GM18502 (cell line): ENCODE results near the gene DDAH2.

Experiments used
- ATAC-seq: cut with Tn5 transposase; IDR thresholded peaks from one replicate; pipeline ENCODE4 v1.9.1; 2021; ENCODE audit warnings: mild to moderate bottlenecking; ENCODE audit not compliant: unreplicated experiment, poor library complexity

Gene DDAH2

GRCh38 chr6:31728767-31729514, at the start of gene DDAH2:
Gene DDAH2 (minus strand): TSS chr6:31729299. CDS start chr6:31729161, 138 bp downstream.
- ATAC-seq: peak; percentile 11

- no peak for ATAC-seq
Measured at GRCh38 chr6:31778193-31778592, 49.1 kb upstream of the DDAH2 start.

GRCh38 chr6:31777667-31778050, 48.6 kb upstream of the DDAH2 start:
- ATAC-seq: no peak

- ATAC-seq: peak; percentile 77
Measured at GRCh38 chr6:31776989-31777666, 48.0 kb upstream of the DDAH2 start, which contains the start of gene VWA7. Gene VWA7 (minus strand): TSS chr6:31777328. CDS start chr6:31776779, 549 bp downstream.

GRCh38 chr6:31776485-31776988, 47.4 kb upstream of the DDAH2 start:
- peak; percentile 26 for ATAC-seq

- ATAC-seq: no peak
Measured at GRCh38 chr6:31775633-31776484, 46.8 kb upstream of the DDAH2 start.

- no peak for ATAC-seq
Measured at GRCh38 chr6:31775184-31775583, 46.1 kb upstream of the DDAH2 start.

GRCh38 chr6:31771992-31772358, 42.9 kb upstream of the DDAH2 start:
- ATAC-seq: no peak

- no peak for ATAC-seq
Measured at GRCh38 chr6:31770860-31771259, 41.8 kb upstream of the DDAH2 start.

- no peak for ATAC-seq
Measured at GRCh38 chr6:31769684-31770371, 40.7 kb upstream of the DDAH2 start.

- ATAC-seq: no peak
Measured at GRCh38 chr6:31768363-31769257, 39.5 kb upstream of the DDAH2 start.

GRCh38 chr6:31767096-31767645, 38.1 kb upstream of the DDAH2 start:
- no peak for ATAC-seq

GRCh38 chr6:31765910-31766794, 37.1 kb upstream of the DDAH2 start:
- ATAC-seq: no peak

GRCh38 chr6:31765559-31765909, 36.4 kb upstream of the DDAH2 start:
- ATAC-seq: no peak

- ATAC-seq: no peak
Measured at GRCh38 chr6:31764198-31764597, 35.1 kb upstream of the DDAH2 start.

- ATAC-seq: no peak
Measured at GRCh38 chr6:31763619-31763940, 34.5 kb upstream of the DDAH2 start.

- no peak for ATAC-seq
Measured at GRCh38 chr6:31762878-31763618, 33.9 kb upstream of the DDAH2 start.
